ENCODE results near the gene APCDD1. TPM values are rescaled to one million over a fixed set of nuclear protein-coding genes. Genes with fewer than 3 reads are reported as not detected.
"Not testable (repeated sequence)": the region's sequence is repeated elsewhere in the genome, so short reads cannot be mapped to it uniquely, and the experiment has no call there.

APCDD1 gene
- total RNA-seq, 1 donor from 2014 or later = 110 TPM

DNA sequence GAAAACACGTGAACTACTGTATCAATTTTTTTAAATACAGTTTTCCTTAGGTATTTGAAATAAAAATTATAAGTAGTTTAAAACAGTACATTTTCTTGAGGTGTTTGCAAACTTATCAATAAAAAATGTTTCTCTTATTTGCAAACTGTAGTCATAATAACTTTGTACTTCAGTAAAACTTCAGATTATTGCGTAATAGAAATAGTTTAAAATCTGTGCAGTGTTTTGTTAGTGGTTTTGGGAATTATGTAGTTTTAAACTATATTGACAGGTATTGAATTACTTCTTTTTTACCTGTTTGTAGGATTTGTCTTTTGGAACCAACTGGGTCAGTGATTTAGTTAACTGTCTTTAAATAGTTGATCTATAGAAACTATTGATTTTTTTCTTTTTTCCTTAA, 78.7 kb downstream of the APCDD1 start:
- H3K27ac Mint-ChIP-seq = no peak overlapping the region
- no peaks in the 10 kb centered on the region for H3K9me3 Mint-ChIP-seq
- H3K4me3 Mint-ChIP-seq = no peak overlapping the region
- no peaks in the 10 kb centered on the region for H3K27me3 Mint-ChIP-seq
- TF ChIP-seq, protein P1, sequence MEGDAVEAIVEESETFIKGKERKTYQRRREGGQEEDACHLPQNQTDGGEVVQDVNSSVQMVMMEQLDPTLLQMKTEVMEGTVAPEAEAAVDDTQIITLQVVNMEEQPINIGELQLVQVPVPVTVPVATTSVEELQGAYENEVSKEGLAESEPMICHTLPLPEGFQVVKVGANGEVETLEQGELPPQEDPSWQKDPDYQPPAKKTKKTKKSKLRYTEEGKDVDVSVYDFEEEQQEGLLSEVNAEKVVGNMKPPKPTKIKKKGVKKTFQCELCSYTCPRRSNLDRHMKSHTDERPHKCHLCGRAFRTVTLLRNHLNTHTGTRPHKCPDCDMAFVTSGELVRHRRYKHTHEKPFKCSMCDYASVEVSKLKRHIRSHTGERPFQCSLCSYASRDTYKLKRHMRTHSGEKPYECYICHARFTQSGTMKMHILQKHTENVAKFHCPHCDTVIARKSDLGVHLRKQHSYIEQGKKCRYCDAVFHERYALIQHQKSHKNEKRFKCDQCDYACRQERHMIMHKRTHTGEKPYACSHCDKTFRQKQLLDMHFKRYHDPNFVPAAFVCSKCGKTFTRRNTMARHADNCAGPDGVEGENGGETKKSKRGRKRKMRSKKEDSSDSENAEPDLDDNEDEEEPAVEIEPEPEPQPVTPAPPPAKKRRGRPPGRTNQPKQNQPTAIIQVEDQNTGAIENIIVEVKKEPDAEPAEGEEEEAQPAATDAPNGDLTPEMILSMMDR (conservative IDR thresholded peaks at IDR 0.05) = no peak
- peaks cover 17% of the 10 kb centered on the region for H3K4me1 Mint-ChIP-seq (ENCODE audit: unreplicated experiment)
- DNase-seq (ENCODE audit: extremely low spot score, unreplicated experiment) = no peak
- H3K36me3 Mint-ChIP-seq = peaks cover 9% of the 10 kb centered on the region

DNA sequence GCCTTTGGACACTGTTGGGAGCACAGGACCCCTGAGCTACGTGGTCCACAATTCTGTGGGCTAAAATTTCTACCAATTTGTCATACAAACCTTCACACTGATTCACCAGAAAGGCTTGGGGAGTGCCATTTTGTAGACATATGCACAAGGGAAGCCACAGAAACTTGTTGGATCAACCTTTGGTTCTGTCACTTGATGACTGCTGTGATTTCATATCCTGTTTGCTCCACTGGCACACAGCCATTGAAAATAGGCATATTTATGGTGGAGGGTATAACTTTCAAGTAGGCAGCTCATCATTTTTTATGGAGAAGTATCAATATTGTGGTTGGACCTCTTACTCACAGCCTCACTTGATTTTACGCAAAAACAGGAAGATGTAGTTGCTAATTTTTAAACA, 81.8 kb downstream of the APCDD1 start:
- no peak for DNase-seq (ENCODE audit: extremely low spot score, unreplicated experiment)
- TF ChIP-seq, protein P1 (conservative IDR thresholded peaks at IDR 0.05) = no peak
- Mint-ChIP-seq H3K36me3 (peaks cover 28% of the 10 kb centered on the region), H3K27ac (no peak overlapping the region), H3K27me3 (no peaks in the 10 kb centered on the region), H3K4me3 (no peak overlapping the region), H3K9me3 (no peaks in the 10 kb centered on the region), H3K4me1 (ENCODE audit: unreplicated experiment) (no peaks in the 10 kb centered on the region)

DNA sequence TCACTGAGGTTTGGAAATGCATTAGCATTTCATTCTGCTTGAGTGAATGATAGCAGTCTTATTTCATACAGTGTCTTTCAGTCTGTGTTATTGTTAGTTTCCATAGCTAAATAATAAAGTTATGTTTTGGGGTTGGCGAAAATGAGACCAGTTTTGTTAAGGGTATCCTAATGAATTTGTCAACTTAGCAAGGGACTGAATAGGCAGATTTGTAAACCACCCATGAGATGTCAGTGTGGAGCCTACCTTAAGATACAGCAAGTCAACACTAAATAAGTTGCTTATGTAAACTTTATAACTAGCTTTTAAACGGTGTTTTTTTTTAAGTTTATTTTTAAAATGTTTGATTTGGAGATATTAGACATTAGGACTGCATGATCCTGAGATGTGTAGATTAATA, 83.3 kb downstream of the APCDD1 start:
- no peaks in the 10 kb centered on the region for H3K9me3 Mint-ChIP-seq
- H3K27ac Mint-ChIP-seq = no peak overlapping the region
- peaks cover 31% of the 10 kb centered on the region for H3K36me3 Mint-ChIP-seq
- DNase-seq (ENCODE audit: extremely low spot score, unreplicated experiment) = no peak
- H3K4me1 Mint-ChIP-seq (ENCODE audit: unreplicated experiment) = no peaks in the 10 kb centered on the region
- no peak overlapping the region for H3K4me3 Mint-ChIP-seq
- TF ChIP-seq, protein P1 (conservative IDR thresholded peaks at IDR 0.05) = no peak
- no peaks in the 10 kb centered on the region for H3K27me3 Mint-ChIP-seq

DNA sequence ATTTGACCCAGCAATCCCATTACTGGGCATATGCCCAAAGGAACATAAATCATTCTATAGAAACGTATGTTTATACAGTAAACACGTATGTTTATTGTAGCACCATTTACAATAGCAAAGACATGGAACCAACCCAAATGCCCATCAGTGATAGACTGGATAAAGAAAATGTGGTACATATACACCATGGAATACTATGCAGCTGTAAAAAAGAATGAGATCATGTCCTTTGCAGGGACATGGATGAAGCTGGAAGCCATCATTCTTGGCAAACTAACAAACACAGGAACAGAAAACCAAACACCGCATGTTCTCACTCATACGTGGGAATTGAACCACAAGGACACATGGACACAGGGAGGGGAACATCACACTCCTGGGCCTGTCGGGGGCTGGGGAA, 84.7 kb downstream of the APCDD1 start:
- not testable (repeated sequence) for DNase-seq (ENCODE audit: extremely low spot score, unreplicated experiment); H3K9me3 Mint-ChIP-seq
- H3K36me3 Mint-ChIP-seq = peaks cover 34% of the 10 kb centered on the region

More for the DNA sequence above, 84.7 kb downstream of the APCDD1 start:
- not testable (repeated sequence) for H3K4me1 Mint-ChIP-seq (ENCODE audit: unreplicated experiment); H3K4me3 Mint-ChIP-seq; H3K27ac Mint-ChIP-seq; H3K27me3 Mint-ChIP-seq

Other genes starting within 250 kb of the APCDD1 start
- 22.7 and 28.1 TPM in 2 replicates for gene NAPG, start 71.4 kb downstream of the APCDD1 start, total RNA-seq (ENCODE audit: low replicate concordance)

Measured in type B pancreatic cell (in vitro differentiated cells).